AML-193 (cell line): Measurements from ENCODE around the gene FBXO33.
"Not testable (repeated sequence)": the region's sequence is repeated elsewhere in the genome, so short reads cannot be mapped to it uniquely, and the experiment has no call there.

Experiments used
- DNase-seq, 2 experiments: peaks; one replicate each; lab custom pipeline; 2025; lab: John Stamatoyannopoulos, UW

Gene FBXO33

GRCh38 chr14:39369029-39369428 is 63.2 kb downstream of the FBXO33 start:
- no peak for DNase-seq

DNA sequence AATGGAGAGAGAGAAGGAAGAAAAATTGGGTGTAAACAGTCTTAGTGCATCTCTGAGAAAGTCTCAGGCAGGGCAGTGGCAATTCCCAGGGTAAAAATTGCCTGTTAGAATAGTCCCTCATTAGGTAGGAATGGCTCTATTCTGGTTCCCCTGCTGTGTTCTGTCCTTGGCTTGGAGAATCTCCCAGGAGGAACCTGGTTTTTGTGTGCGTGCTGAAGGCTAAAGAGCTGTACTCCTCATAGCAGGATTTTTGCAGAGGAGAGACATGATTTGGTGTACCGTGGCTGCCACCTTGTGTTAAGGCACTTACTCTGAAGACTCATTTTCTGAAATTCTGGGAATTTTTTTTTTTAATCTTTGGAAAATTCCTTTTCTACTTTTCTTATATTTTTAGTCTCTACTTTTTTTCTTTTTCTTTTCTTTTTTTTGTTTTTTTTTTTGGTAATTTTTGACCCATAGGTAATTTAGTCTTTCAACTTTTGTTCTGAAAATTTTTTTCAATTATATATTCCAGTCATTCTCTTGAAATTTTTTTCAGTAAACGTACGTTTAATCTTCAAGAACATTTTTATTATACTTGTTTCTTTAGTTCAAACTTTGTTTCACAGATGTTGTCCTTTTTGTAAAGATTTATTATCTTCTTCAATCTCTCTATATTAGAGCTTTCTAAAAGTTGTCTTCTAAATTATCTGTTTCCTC is 63.8 kb downstream of the FBXO33 start:
- peak; percentile 29 to 36 for DNase-seq

GRCh38 chr14:39367387-39367751 is 64.9 kb downstream of the FBXO33 start:
- no peak for DNase-seq

DNA sequence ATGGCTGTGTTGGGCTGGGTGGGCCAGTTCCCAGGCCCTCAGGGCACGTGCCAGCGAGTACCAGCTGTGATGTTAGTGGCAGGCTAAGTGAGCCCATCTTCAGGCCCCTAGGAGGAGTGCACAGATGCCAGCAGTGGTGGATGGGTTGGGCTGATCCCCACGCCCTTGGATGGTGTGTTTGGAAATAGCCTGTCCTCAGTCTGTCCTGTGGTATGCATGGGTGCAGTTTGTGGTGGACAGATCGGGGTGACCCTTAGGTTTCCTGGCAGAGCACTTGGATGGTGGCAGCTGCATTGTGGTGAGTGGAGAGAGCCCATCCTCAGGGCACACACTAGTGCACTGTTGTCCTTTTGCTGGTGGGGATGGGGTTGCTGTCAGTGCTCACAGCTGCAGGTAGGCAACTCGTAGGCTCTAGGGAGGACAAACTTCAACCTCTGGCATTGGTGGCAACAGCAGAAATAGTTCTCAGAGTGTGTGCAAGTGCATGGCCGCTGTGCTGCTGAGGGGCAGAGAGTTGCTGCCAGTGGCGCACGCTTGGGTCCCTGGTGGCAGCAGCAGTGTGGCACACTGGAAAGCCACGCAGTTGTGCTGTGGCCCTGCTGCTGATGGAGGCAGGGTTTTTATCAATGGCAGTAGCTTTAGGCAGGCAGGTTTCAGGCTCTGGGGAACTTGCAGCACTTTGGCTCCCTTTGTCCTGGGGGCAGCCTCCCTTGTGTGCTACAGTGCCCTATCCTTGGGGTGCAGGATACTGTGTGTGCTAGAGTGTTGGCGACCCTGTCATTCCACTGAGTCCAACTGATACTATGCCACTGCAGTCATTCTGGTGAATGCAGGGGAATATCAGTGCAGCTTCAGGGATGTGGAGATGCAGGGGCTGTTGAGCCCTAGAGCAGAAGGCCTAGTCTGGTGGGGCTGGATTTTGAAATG is 65.5 kb downstream of the FBXO33 start:
- no peak for DNase-seq

GRCh38 chr14:39365354-39365753 is 66.9 kb downstream of the FBXO33 start:
- DNase-seq = no peak

GRCh38 chr14:39364509-39364908 is 67.7 kb downstream of the FBXO33 start:
- no peak for DNase-seq

GRCh38 chr14:39361556-39361955 is 70.7 kb downstream of the FBXO33 start:
- not testable (repeated sequence) for DNase-seq

GRCh38 chr14:39360316-39360715 is 71.9 kb downstream of the FBXO33 start:
- DNase-seq = no peak

DNA sequence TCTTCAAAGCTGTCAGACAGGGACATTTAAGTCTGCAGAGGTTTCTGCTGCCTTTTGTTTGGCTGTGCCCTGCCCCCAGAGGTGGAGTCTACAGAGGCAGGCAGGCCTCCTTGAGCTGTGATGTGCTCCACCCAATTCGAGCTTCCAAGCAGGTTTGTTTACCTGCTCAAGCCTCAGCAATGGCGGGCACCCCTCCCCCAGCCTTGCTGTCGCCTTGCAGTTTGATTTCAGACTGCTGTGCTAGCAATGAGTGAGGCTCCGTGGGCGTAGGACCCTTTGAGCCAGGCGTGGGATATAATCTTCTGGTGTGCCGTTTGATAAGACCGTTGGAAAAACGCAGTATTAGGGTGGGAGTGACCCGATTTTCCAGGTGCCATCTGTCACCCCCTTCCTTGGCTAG is 73.2 kb downstream of the FBXO33 start:
- DNase-seq = not testable (repeated sequence)

- DNase-seq = no peak
Measured at GRCh38 chr14:39351708-39352107, 80.5 kb downstream of the FBXO33 start.

DNA sequence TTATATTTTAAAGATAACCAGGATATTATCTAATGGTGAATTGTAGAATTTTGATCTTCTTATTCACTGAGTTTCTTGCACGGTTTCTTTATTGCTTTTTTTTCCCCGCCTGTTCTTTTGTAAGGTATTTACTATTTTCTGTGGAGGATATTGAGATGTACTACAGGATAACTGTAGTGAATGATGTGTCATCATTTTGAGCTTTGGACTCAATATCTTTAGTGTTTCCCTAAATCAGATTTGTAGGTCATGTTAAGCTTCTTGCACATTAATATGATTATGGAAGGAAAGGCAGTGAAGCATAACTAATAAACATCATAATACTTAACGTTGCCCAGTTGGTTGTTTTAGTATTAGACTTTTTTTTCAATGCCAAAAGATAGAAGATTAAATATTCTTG is 81.4 kb downstream of the FBXO33 start:
- no peak for DNase-seq
